PC-3 (cell line): ENCODE data around the gene NSDHL. TPM values are rescaled to one million over a fixed set of nuclear protein-coding genes. Genes with fewer than 3 reads are reported as not detected.

Source experiments
- ATAC-seq: fragments of 200-7000 bp; cut with Tn5 transposase; 2 replicates; pipeline ENCODE4 v1.9.1; 2020; ENCODE audit warnings: mild to moderate bottlenecking, moderate library complexity
- BruUV-seq: library from RNA; stranded (reverse); fragments of 400-500 nt; replicated peaks from 2 replicates; lab custom pipeline; 2021; lab: Mats Ljungman, UMichigan
- CTCF ChIA-PET: fragments of 300-600 bp; sonication (Branson Sonifier 250); formaldehyde crosslinking; loops from one replicate; lab custom pipeline; 2022; ENCODE audit warnings: antibody characterized with exemption; lab: Charles Lee
- POLR2A ChIA-PET: fragments of 300-600 bp; sonication (Branson Sonifier 250); formaldehyde crosslinking; loops from one replicate; lab custom pipeline; 2022; ENCODE audit warnings: antibody characterized with exemption; ENCODE audit not compliant: unreplicated experiment; lab: Charles Lee
- DNase-seq: peaks from one replicate; pipeline ENCODE4 v3.0.0-alpha.2; 2015
- H2AFZ ChIP-seq: fragments of 300-600 bp; sonication (generic); 2 replicates; pipeline ENCODE4 v1.6.0; 2016; ENCODE audit warnings: antibody characterized with exemption, low read length
- H3F3A ChIP-seq: fragments of 300-600 bp; sonication (generic); one replicate; pipeline ENCODE4 v1.6.0; 2017; ENCODE audit warnings: antibody characterized with exemption, low read length, control low read depth, mild to moderate bottlenecking; ENCODE audit not compliant: unreplicated experiment
- H3K27ac ChIP-seq: fragments of 300-600 bp; sonication (generic); 2 replicates; pipeline ENCODE4 v1.5.1; 2016; ENCODE audit warnings: mild to moderate bottlenecking, low read length
- H3K27me3 ChIP-seq: fragments of 300-600 bp; sonication (generic); 2 replicates; pipeline ENCODE4 v1.6.1; 2016; ENCODE audit warnings: low read length, mixed read lengths
- H3K36me3 ChIP-seq: fragments of 300-600 bp; sonication (generic); 2 replicates; pipeline ENCODE4 v1.6.1; 2016; ENCODE audit warnings: low read depth, mixed run types, low read length, mixed read lengths
- H3K4me1 ChIP-seq: fragments of 300-600 bp; sonication (generic); 2 replicates; pipeline ENCODE4 v1.5.1; 2016; ENCODE audit warnings: low read length; ENCODE audit not compliant: insufficient read depth
- H3K4me2 ChIP-seq: fragments of 300-600 bp; sonication (generic); 2 replicates; pipeline ENCODE4 v1.6.0; 2016; ENCODE audit warnings: low read length
- H3K4me3 ChIP-seq: fragments of 300-600 bp; sonication (generic); 2 replicates; pipeline ENCODE4 v1.5.1; 2016; ENCODE audit warnings: mild to moderate bottlenecking, low read length, mixed read lengths
- H3K79me2 ChIP-seq: fragments of 300-600 bp; sonication (generic); 2 replicates; pipeline ENCODE4 v1.6.1; 2017; ENCODE audit warnings: low read length, mixed read lengths
- H3K9ac ChIP-seq: fragments of 300-600 bp; sonication (generic); 2 replicates; pipeline ENCODE4 v1.6.0; 2016; ENCODE audit warnings: mild to moderate bottlenecking, low read length
- H3K9me2 ChIP-seq: fragments of 300-600 bp; sonication (generic); replicated peaks from 2 replicates; pipeline ENCODE4 v1.6.1; 2016; ENCODE audit warnings: mixed run types, low read length, mixed read lengths
- H3K9me3 ChIP-seq: fragments of 300-600 bp; sonication (generic); 2 replicates; pipeline ENCODE4 v1.6.1; 2016; ENCODE audit warnings: low read length, mixed read lengths
- H4K20me1 ChIP-seq: fragments of 300-600 bp; sonication (generic); 2 replicates; pipeline ENCODE4 v1.6.1; 2016; ENCODE audit warnings: low read length, mixed read lengths
- EZH2 ChIP-seq: fragments of 300-600 bp; sonication (generic); IDR thresholded peaks from one replicate; pipeline ENCODE4 v1.6.1; 2017; ENCODE audit warnings: antibody characterized with exemption, mild to moderate bottlenecking, low read length; ENCODE audit not compliant: unreplicated experiment
- EZH2phosphoT487 ChIP-seq: fragments of 300-600 bp; sonication (generic); IDR thresholded peaks from 2 replicates; pipeline ENCODE4 v1.6.1; 2018; ENCODE audit warnings: mild to moderate bottlenecking, antibody characterized with exemption, low read length, borderline replicate concordance
- intact Hi-C: fragments of 100-400 bp; cut with micrococcal nuclease; formaldehyde crosslinking; loops from 2 replicates; pipeline ENCODE4 v1.9.0; 2023
- total RNA-seq: library from RNA; depleted of rRNA; stranded (reverse); fragments of >200 nt; gene quantifications from 2 replicates; pipeline ENCODE4 v1.2.3, GENCODE V29; 2014
- TF ChIP-seq, protein P1 (sequence below): fragments of 300-600 bp; sonication (generic); conservative IDR thresholded peaks from 2 replicates; pipeline ENCODE4 v1.5.1; 2017; ENCODE audit warnings: antibody characterized with exemption, low read depth, mild to moderate bottlenecking, low read length

The NSDHL gene
- total RNA-seq, 1 experiment from 2014 or later = 33.7 TPM

DNA sequence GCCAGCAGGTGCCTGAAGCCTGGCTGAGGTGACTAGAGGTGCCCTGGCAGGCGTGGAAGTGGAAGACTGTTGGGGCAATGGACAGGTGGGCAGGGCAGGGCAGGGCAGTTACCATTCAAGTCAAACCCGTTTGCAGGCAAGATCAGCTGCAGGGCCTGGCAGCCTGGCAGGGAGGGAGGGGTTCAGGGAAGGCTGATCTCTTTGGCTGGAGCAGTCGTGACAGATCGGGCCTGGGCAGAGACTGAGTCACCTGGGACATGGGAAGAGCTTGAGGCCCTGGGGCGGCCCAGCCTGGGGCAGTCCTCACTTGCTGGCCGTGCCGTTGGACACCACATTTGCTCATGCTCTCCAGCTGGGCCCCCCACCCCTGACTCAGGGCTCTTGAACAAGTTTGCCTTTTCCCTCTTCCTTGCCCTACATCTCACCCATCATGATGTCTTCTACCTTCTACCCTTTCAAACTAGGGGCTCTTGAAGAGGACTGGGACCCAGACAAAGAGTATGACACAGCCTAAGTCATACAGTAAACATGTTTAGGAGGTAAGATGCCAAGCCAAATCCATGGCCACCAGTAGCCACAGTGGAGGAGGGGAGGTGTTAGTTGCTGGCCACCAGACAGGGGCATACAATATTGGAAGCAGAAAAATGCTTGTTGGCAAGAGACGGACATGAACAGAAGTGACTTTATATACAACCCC lies 65.0 kb downstream of the NSDHL start:
- Histone ChIP-seq H3K36me3 (no peaks in the 10 kb centered on the region), H3K4me2 (peak overlapping the region; percentile 81), H3K4me3 (peak overlapping the region; percentile 47; the same call in 1 of the 2 replicates), H3K9me2 (no peaks in the 10 kb centered on the region), H2AFZ (no peak overlapping the region), H3F3A (peaks cover 6% of the 10 kb centered on the region), H3K79me2 (peaks cover 32% of the 10 kb centered on the region), H3K9me3 (no peaks in the 10 kb centered on the region), H3K27me3 (no peaks in the 10 kb centered on the region), H4K20me1 (peaks cover 16% of the 10 kb centered on the region), H3K27ac (peak overlapping the region; percentile 100), H3K9ac (peak overlapping the region; percentile 91), H3K4me1 (peaks cover 70% of the 10 kb centered on the region)
- peak; percentile 58 for ATAC-seq
- ChIA-PET CTCF (interaction anchor here (0.6 kb wide), 1 partner anchor 30 kb away, joined by 3 read pairs; no protein-coding TSS in a partner anchor), POLR2A (interaction anchor here (1.0 kb wide), 1 partner anchor 64 kb away, joined by 4 read pairs; no protein-coding TSS in a partner anchor)
- no peak for TF ChIP-seq EZH2phosphoT487
- TF ChIP-seq, protein P1, sequence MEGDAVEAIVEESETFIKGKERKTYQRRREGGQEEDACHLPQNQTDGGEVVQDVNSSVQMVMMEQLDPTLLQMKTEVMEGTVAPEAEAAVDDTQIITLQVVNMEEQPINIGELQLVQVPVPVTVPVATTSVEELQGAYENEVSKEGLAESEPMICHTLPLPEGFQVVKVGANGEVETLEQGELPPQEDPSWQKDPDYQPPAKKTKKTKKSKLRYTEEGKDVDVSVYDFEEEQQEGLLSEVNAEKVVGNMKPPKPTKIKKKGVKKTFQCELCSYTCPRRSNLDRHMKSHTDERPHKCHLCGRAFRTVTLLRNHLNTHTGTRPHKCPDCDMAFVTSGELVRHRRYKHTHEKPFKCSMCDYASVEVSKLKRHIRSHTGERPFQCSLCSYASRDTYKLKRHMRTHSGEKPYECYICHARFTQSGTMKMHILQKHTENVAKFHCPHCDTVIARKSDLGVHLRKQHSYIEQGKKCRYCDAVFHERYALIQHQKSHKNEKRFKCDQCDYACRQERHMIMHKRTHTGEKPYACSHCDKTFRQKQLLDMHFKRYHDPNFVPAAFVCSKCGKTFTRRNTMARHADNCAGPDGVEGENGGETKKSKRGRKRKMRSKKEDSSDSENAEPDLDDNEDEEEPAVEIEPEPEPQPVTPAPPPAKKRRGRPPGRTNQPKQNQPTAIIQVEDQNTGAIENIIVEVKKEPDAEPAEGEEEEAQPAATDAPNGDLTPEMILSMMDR = no peak
- DNase-seq = peak; percentile 93
- intact Hi-C loops = loop anchor here (2.0 kb wide), 1 partner anchor 65 kb away; the partner anchor contains the start of genes CETN2 and NSDHL
- no TSS peak for BruUV-seq

DNA sequence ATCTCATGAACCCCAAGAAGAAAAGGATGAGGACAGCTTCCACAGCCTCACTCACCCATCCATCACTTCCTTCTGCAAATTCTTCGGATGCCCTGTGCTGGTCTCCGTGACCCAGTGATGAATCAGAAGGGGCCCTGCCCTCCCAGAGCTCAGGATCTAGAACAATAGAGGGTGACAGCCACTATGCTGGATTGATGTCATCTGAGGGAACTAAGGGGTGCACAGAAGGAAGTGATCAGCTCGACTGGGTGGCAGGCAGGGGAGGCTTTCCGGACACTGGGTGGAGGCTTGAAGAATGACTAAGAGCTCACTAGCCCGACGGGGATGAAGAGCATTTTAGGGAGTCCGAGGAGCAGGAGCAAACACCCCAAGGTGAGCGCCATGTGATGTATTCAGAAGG lies 65.6 kb downstream of the NSDHL start:
- intact Hi-C loops = loop anchor here (2.0 kb wide), 1 partner anchor 66 kb away; the partner anchor contains the start of genes CETN2 and NSDHL
- BruUV-seq = no TSS peak
- Histone ChIP-seq H4K20me1 (peaks cover 16% of the 10 kb centered on the region), H3K36me3 (no peaks in the 10 kb centered on the region), H3K9me2 (no peaks in the 10 kb centered on the region), H3K79me2 (peaks cover 38% of the 10 kb centered on the region), H2AFZ (no peak overlapping the region), H3K4me2 (peak overlapping the region; percentile 81), H3K27ac (peak overlapping the region; percentile 100), H3K4me1 (peaks cover 75% of the 10 kb centered on the region), H3K27me3 (no peaks in the 10 kb centered on the region), H3K9me3 (no peaks in the 10 kb centered on the region), H3F3A (peaks cover 6% of the 10 kb centered on the region), H3K9ac (peak overlapping the region; percentile 91), H3K4me3 (peak overlapping the region; percentile 47; the same call in 1 of the 2 replicates)
- DNase-seq = peak; percentile 90
- CTCF ChIA-PET = no interaction called here
- POLR2A ChIA-PET = interaction anchor here (0.6 to 1.0 kb wide), 2 partner anchors 23 to 65 kb away, joined by 3 to 4 read pairs; no protein-coding TSS in a partner anchor
- TF ChIP-seq EZH2phosphoT487 (no peak), EZH2 (no peak)
- TF ChIP-seq, protein P1 = no peak
- ATAC-seq = peak; percentile 47
